Tibial nerve (tissue), 4 donors: ENCODE measurements around the gene THRSP. TPM values are rescaled to one million over a fixed set of nuclear protein-coding genes. Genes with fewer than 3 reads are reported as not detected.
"Not testable (repeated sequence)": the region's sequence is repeated elsewhere in the genome, so short reads cannot be mapped to it uniquely, and the experiment has no call there.

ENCODE experiments used
- DNase-seq, 2 donors: peaks; one replicate each; pipeline ENCODE4 v3.0.0-alpha.2; 2019; ENCODE audit warnings: low spot score in 2 of 2
- H3K27ac ChIP-seq, 4 donors: fragments of 200-600 bp; sonication (generic) in 3 of 4; one replicate each; pipeline ENCODE4 v1.5.1; 2017 to 2019; ENCODE audit warnings: mild to moderate bottlenecking in 1 of 4
- H3K27me3 ChIP-seq, 2 donors: fragments of 200-600 bp; sonication (generic) in 1 of 2; one replicate each; pipeline versions ENCODE4 v1.5.1 to v1.6.0; 2017 to 2019
- H3K36me3 ChIP-seq, 3 donors: fragments of 200-600 bp; sonication (generic); one replicate each; pipeline ENCODE4 v1.5.1; 2018 to 2019
- H3K4me1 ChIP-seq, 4 donors: fragments of 200-600 bp; sonication (generic) in 3 of 4; one replicate each; pipeline ENCODE4 v1.5.1; 2017 to 2019
- H3K4me3 ChIP-seq, 4 donors: fragments of 200-600 bp; sonication (generic) in 3 of 4; one replicate each; pipeline ENCODE4 v1.5.1; 2017 to 2019; ENCODE audit warnings: mild to moderate bottlenecking in 1 of 4, moderate library complexity in 1 of 4
- H3K9me3 ChIP-seq, 4 donors: fragments of 200-600 bp; sonication (generic) in 3 of 4; one replicate each; pipeline ENCODE4 v1.5.1; 2017 to 2019
- CTCF ChIP-seq, 5 experiments: fragments of 200-600 bp in 3 of 5; fragments of 450-650 bp in 2 of 5; sonication (generic) in 3 of 5; IDR thresholded peaks; one replicate each; pipeline ENCODE4 v1.5.1; 2016 to 2019; ENCODE audit warnings: antibody characterized with exemption in 5 of 5, mild to moderate bottlenecking in 3 of 5, moderate library complexity in 2 of 5
- EP300 ChIP-seq, 2 donors: sonication (generic); formaldehyde crosslinking; IDR thresholded peaks; one replicate each; pipeline ENCODE4 v1.6.1; 2017; ENCODE audit warnings: antibody characterized with exemption in 2 of 2, mild to moderate bottlenecking in 1 of 2
- POLR2A ChIP-seq, 2 donors: fragments of 450-650 bp; IDR thresholded peaks; one replicate each; pipeline ENCODE4 v1.6.1; 2017; ENCODE audit warnings: antibody characterized with exemption in 2 of 2, mild to moderate bottlenecking in 2 of 2, moderate library complexity in 2 of 2
- WGBS, 2 donors: methylation state at CpG; one replicate each; pipeline ENCODE4 v1.1.5; 2018; 5-methylcytosine and 5-hydroxymethylcytosine counted together
- total RNA-seq, 4 donors: library from RNA; depleted of rRNA; stranded (reverse); fragments of >200 nt; gene quantifications; one replicate each; pipeline ENCODE4 v1.1.0, GENCODE V29; 2016

Gene THRSP
- total RNA-seq, 4 donors from 2014 or later: 4.0 to 22.9 (median 8.7) TPM

- H3K27me3 ChIP-seq: no peaks in the 10 kb centered on the region
- no peak for DNase-seq
- H3K9me3 ChIP-seq: no peaks in the 10 kb centered on the region
- TF ChIP-seq EP300 (IDR thresholded peaks at IDR 0.05): no peak
- no peak overlapping the region for H3K27ac ChIP-seq
- H3K4me1 ChIP-seq: no peaks in the 10 kb centered on the region
- H3K36me3 ChIP-seq: no peaks in the 10 kb centered on the region
- 64 to 65% methylated on average over 3 of the region's 3 CpGs for WGBS, 2 donors
- H3K4me3 ChIP-seq: no peak overlapping the region
Observed at GRCh38 chr11:78085972-78086371, 22.3 kb downstream of the THRSP start.

DNA sequence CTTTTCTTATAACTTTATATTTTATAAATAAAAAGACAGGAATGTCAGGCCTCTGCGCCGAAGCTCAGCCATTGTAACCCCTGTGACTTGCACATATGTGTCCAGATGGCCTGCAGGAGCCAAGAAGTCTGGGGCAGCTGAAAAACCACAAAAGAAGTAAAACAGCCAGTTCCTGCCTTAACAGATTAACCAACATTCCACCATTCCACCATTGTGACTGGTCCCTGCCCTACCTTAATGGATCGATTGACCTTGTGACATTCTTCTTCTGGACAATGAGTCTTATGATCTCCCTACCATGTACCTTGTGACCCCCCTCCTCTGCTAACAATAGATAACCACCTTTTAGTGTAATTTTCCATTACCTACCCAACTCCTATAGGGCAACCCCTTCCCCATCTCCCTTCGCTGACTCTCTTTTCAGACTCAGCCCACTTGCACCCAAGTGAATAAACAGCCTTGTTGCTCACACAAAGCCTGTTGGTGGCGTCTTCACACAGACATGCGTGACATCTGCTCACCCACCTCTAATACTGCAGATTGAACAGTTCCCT lies 22.9 kb downstream of the THRSP start:
- H3K4me1 ChIP-seq, H3K36me3 ChIP-seq, H3K4me3 ChIP-seq, H3K27ac ChIP-seq, DNase-seq, H3K9me3 ChIP-seq, H3K27me3 ChIP-seq: not testable (repeated sequence)
- 84 to 87% methylated on average over 6 of the region's 6 CpGs for WGBS, 2 donors

- H3K4me1 ChIP-seq: no peaks in the 10 kb centered on the region
- H3K27ac ChIP-seq: no peak overlapping the region
- no peak for TF ChIP-seq CTCF (IDR thresholded peaks at IDR 0.05)
- no peaks in the 10 kb centered on the region for H3K9me3 ChIP-seq
- 95 to 96% methylated on average over 2 of the region's 2 CpGs for WGBS, 2 donors
- H3K36me3 ChIP-seq: peaks cover 0 to 40% (median 0%) of the 10 kb centered on the region in 3 donors
- no peaks in the 10 kb centered on the region for H3K27me3 ChIP-seq
- no peak overlapping the region for H3K4me3 ChIP-seq
- no peak for DNase-seq
Observed at GRCh38 chr11:78094250-78094649, 30.6 kb downstream of the THRSP start.

DNA sequence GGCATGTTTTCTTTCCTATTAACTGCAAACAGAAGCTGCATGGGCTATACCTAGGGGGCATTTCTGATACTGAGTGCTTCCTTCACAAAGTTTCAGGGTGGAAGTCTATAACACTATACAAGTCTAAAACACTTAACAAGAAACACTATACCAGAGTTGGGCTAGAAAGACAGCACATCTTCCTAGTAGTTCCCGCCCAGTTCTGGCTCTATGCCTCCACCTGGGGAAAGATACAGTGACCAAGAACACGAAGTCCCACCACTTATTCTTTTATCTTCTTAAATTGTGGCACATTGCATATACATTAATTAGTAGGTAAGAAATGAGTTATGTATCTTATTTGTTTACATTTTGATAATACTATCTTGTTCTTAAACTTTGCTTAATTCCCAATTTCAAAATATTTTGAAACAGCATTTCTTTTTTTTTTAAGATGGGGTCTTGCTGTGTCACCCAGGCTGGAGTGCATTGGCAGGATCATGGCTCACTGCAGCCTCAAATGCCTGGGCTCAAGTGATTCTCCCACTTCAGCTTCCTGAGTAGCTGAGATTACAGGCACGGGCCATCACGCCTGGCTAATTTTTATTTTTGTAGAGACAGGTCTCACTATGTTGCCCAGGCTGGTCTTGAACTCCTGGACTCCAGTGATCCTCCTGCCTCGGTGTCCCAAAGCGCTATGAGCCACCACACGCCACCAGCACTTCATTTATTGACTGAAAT lies 34.2 kb downstream of the THRSP start:
- Histone ChIP-seq H3K27ac (no peak overlapping the region), H3K36me3 (peaks cover 0 to 68% (median 0%) of the 10 kb centered on the region in 3 donors), H3K4me1 (no peaks in the 10 kb centered on the region), H3K27me3 (no peaks in the 10 kb centered on the region), H3K9me3 (no peaks in the 10 kb centered on the region), H3K4me3 (no peak overlapping the region)
- DNase-seq: no peak
- 91 to 94% methylated on average over 7 of the region's 7 CpGs for WGBS, 2 donors
- TF ChIP-seq CTCF (IDR thresholded peaks at IDR 0.05) (no peak), EP300 (IDR thresholded peaks at IDR 0.05) (no peak), POLR2A (IDR thresholded peaks at IDR 0.05) (no peak)

DNA sequence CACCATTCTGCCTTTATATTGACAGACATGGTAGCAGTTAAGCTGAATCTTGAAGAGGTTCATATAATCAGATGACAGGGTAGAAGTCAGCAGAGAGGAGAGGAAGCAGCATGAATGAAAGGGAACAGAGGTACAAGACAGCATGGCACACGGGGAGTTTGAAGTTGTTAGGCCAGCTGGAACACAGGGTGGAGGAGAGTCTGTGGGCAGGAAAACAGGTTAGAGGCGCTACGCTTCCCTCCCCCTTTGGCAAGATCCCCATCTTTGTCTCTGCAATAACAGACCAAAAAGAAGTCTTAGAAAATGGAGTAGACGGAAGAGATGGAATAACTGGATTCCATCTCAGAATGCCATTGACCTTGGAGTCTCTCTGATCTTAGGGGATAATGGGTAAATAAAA lies 36.0 kb downstream of the THRSP start:
- no peak for DNase-seq
- no peaks in the 10 kb centered on the region for H3K27me3 ChIP-seq
- H3K9me3 ChIP-seq: no peaks in the 10 kb centered on the region
- 85 to 86% methylated on average over 4 of the region's 4 CpGs for WGBS, 2 donors
- TF ChIP-seq EP300 (IDR thresholded peaks at IDR 0.05) (no peak), CTCF (IDR thresholded peaks at IDR 0.05) (no peak), POLR2A (IDR thresholded peaks at IDR 0.05) (no peak)
- H3K4me3 ChIP-seq: no peak overlapping the region
- H3K4me1 ChIP-seq: no peaks in the 10 kb centered on the region
- peaks cover 0 to 65% (median 0%) of the 10 kb centered on the region in 3 donors for H3K36me3 ChIP-seq
- H3K27ac ChIP-seq: no peak overlapping the region

GRCh38 chr11:78100261-78100660 lies 36.6 kb downstream of the THRSP start:
- H3K27ac ChIP-seq: no peak overlapping the region
- H3K4me3 ChIP-seq: no peak overlapping the region
- TF ChIP-seq CTCF (IDR thresholded peaks at IDR 0.05): no peak
- no peak for TF ChIP-seq EP300 (IDR thresholded peaks at IDR 0.05)
- TF ChIP-seq POLR2A (IDR thresholded peaks at IDR 0.05): no peak
- peaks cover 0 to 65% (median 0%) of the 10 kb centered on the region in 3 donors for H3K36me3 ChIP-seq
- H3K9me3 ChIP-seq: no peaks in the 10 kb centered on the region
- no peaks in the 10 kb centered on the region for H3K27me3 ChIP-seq
- WGBS, 2 donors: 87 to 91% methylated on average over 5 of the region's 5 CpGs
- no peak for DNase-seq
- H3K4me1 ChIP-seq: no peaks in the 10 kb centered on the region
